Endothelial cell (in vitro differentiated cells): ENCODE data around the gene PHEX. TPM values are rescaled to one million over a fixed set of nuclear protein-coding genes. Genes with fewer than 3 reads are reported as not detected.

Experiments used
- DNase-seq: peaks from one replicate; pipeline ENCODE4 v3.0.0; 2021; ENCODE audit warnings: low spot score
- H3K27ac Mint-ChIP-seq: one replicate; pipeline ENCODE4 v1.8.0; 2021; ENCODE audit warnings: mixed read lengths, inconsistent platforms; ENCODE audit not compliant: unreplicated experiment
- H3K27me3 Mint-ChIP-seq: one replicate; pipeline ENCODE4 v1.8.0; 2021; ENCODE audit warnings: mild to moderate bottlenecking, moderate library complexity, mixed read lengths, inconsistent platforms; ENCODE audit not compliant: unreplicated experiment
- H3K36me3 Mint-ChIP-seq: one replicate; pipeline ENCODE4 v1.8.0; 2021; ENCODE audit warnings: mild to moderate bottlenecking, low read depth, mixed read lengths, inconsistent platforms; ENCODE audit not compliant: unreplicated experiment
- H3K4me1 Mint-ChIP-seq: one replicate; pipeline ENCODE4 v1.8.0; 2021; ENCODE audit warnings: mild to moderate bottlenecking, mixed read lengths, inconsistent platforms; ENCODE audit not compliant: unreplicated experiment
- H3K4me3 Mint-ChIP-seq: one replicate; pipeline ENCODE4 v1.8.0; 2021; ENCODE audit warnings: mild to moderate bottlenecking, mixed read lengths, inconsistent platforms; ENCODE audit not compliant: unreplicated experiment
- H3K9me3 Mint-ChIP-seq: one replicate; pipeline ENCODE4 v1.8.0; 2021; ENCODE audit warnings: mixed read lengths, inconsistent platforms; ENCODE audit not compliant: unreplicated experiment
- total RNA-seq: library from RNA; stranded (reverse); fragmentation: NEBNext Ultra II Directional; extraction: Animal tissue kit (Norgen Biotek cat#: 25700); gene quantifications from one replicate; pipeline ENCODE4 v1.2.1, GENCODE V29; 2021; ENCODE audit not compliant: unreplicated experiment
- TF ChIP-seq, protein P1 (sequence below): fragments of 200-600 bp; sonication (generic); IDR thresholded peaks from one replicate; pipeline ENCODE4 v1.5.0; 2021; ENCODE audit warnings: antibody characterized with exemption; ENCODE audit not compliant: unreplicated experiment

PHEX gene
- total RNA-seq, 1 donor from 2014 or later: 0.46 TPM

DNA sequence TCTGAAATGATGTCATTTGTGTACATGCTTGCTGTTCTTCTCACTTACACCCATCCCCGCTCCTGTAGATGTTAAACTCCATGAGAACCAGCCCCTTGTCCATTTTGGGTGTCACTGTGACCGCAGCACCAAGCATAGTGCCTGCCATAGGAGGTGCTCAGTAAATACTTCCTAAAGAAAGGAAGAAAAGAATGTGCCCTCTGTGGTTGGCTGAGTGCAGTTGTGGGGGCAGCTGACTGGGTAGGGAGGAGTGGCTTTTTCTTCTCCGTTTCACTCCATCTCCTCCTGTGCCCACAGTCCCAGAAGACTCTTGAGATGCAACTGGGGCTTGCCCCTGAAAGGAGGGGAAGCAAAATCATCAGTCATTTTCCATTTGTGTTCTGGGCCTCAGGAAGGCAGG lies 25.5 kb downstream of the PHEX start:
- TF ChIP-seq, protein P1, sequence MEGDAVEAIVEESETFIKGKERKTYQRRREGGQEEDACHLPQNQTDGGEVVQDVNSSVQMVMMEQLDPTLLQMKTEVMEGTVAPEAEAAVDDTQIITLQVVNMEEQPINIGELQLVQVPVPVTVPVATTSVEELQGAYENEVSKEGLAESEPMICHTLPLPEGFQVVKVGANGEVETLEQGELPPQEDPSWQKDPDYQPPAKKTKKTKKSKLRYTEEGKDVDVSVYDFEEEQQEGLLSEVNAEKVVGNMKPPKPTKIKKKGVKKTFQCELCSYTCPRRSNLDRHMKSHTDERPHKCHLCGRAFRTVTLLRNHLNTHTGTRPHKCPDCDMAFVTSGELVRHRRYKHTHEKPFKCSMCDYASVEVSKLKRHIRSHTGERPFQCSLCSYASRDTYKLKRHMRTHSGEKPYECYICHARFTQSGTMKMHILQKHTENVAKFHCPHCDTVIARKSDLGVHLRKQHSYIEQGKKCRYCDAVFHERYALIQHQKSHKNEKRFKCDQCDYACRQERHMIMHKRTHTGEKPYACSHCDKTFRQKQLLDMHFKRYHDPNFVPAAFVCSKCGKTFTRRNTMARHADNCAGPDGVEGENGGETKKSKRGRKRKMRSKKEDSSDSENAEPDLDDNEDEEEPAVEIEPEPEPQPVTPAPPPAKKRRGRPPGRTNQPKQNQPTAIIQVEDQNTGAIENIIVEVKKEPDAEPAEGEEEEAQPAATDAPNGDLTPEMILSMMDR: no peak
- Mint-ChIP-seq H3K27ac (no peak overlapping the region), H3K4me3 (no peak overlapping the region), H3K36me3 (no peaks in the 10 kb centered on the region), H3K9me3 (no peaks in the 10 kb centered on the region), H3K4me1 (no peaks in the 10 kb centered on the region), H3K27me3 (no peaks in the 10 kb centered on the region)
- DNase-seq: no peak

DNA sequence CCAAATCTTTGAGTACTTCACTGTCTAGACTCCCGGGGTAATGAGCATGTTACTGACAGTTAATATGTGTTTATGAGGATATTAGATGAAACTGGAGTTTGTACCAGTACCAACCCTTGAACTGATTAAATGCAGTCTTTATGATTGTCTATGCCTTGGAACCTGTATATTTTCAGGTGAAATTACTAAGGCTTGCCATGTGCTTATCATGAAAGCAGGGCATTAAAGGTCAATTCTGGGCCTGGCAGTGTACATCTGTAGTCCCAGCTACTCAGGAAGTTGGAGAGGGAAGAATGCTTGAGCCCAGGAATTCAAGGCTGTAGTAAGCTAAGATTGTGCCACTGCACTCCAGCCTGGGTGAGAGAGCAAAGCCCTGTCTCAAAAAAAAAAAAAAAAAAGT lies 27.6 kb downstream of the PHEX start:
- H3K4me3 Mint-ChIP-seq: no peak overlapping the region
- no peak for DNase-seq
- no peak overlapping the region for H3K27ac Mint-ChIP-seq
- H3K36me3 Mint-ChIP-seq: no peaks in the 10 kb centered on the region
- TF ChIP-seq, protein P1: no peak
- H3K27me3 Mint-ChIP-seq: no peaks in the 10 kb centered on the region
- no peaks in the 10 kb centered on the region for H3K4me1 Mint-ChIP-seq
- H3K9me3 Mint-ChIP-seq: no peaks in the 10 kb centered on the region

DNA sequence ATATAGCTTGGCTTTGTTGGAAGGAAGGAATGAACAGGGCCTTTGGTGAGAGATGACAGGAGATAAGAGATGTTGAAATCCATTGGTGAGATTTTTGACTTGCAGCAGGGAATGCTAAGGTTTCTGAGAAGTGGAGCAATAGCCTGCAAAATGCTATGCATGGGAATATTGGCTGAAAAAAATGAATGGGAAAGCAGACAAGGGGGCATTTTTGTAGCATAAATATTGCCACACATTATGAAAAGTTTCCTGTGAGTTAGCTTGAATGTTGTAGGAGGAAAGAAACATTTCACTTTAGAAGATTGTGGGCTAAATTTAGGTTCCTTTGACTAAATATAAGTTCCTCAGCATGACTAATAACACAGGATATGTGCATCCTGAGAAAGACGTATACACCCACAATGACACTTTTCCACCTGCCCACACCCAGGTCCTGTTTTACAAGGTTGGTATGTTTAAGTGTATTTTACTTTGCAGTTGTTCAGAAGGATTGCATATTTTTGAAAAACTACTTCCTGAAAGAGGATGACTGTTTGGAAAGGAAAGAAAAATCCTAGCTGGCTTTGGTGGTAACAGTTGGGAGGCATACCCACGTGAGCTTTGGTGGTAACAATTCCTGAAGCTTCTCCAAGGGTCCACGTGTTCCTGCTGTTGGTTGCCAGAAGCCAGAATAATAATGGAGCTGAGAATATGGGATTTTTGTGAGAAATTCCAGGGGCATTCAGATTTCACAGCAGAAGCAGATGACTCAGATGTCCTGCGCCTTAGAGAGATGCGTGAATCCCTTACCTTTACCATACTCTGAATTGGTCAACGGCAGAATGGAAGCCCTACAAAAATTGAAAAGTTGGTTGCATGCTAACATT lies 28.5 kb downstream of the PHEX start:
- H3K36me3 Mint-ChIP-seq: no peaks in the 10 kb centered on the region
- H3K9me3 Mint-ChIP-seq: no peaks in the 10 kb centered on the region
- no peak overlapping the region for H3K27ac Mint-ChIP-seq
- TF ChIP-seq, protein P1: no peak
- DNase-seq: no peak
- no peaks in the 10 kb centered on the region for H3K27me3 Mint-ChIP-seq
- H3K4me1 Mint-ChIP-seq: no peaks in the 10 kb centered on the region
- no peak overlapping the region for H3K4me3 Mint-ChIP-seq

DNA sequence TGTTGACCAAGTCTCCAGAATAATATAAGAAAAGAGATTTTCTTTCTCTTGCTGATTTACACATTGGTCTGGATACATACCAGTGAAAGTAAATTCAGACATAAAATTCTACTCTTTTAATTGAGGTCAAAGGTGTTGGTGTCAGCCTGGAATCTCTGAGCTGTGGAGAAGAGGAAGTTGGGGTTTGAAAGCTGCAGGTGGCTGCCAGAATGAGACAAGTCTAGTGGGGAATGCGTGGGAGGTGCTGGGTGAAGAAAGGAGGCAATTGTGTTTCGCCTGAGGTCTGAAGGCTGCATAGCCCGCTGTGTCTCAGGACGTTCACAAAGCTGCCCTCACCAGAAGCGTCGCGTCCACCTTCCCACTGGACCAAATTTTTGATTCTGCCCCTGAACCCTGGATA lies 31.2 kb downstream of the PHEX start:
- DNase-seq: no peak
- H3K9me3 Mint-ChIP-seq: no peaks in the 10 kb centered on the region

DNA sequence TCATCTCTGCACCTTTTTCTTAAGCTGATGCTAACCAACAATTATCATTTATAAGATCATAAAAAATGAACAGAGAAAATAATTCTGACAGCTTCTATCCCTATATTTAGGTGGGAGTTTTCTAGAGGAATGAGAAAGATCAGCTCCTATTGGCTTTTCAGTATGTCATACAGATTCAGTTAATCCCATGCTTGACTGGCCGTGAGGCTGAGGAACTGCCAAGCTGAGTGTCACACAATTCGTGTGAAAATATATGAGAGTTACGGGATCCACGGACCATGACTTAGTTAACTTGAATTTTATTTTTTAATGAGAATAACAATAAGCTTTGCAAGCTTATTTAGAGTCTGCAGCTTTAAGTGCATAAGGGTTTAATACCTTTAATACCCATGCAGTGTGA lies 37.5 kb downstream of the PHEX start:
- H3K27me3 Mint-ChIP-seq: no peaks in the 10 kb centered on the region
- no peak overlapping the region for H3K4me3 Mint-ChIP-seq
- DNase-seq: no peak
- no peak overlapping the region for H3K27ac Mint-ChIP-seq
- TF ChIP-seq, protein P1: no peak
- H3K4me1 Mint-ChIP-seq: peaks cover 8% of the 10 kb centered on the region
- H3K36me3 Mint-ChIP-seq: no peaks in the 10 kb centered on the region
- H3K9me3 Mint-ChIP-seq: no peaks in the 10 kb centered on the region

More for the DNA sequence above, 31.2 kb downstream of the PHEX start:
- TF ChIP-seq, protein P1: no peak
- Mint-ChIP-seq H3K27ac (no peak overlapping the region), H3K4me3 (no peak overlapping the region), H3K36me3 (no peaks in the 10 kb centered on the region), H3K4me1 (no peaks in the 10 kb centered on the region), H3K27me3 (no peaks in the 10 kb centered on the region)
